ENCODE results near the gene NRG3.

NRG3 gene

DNA sequence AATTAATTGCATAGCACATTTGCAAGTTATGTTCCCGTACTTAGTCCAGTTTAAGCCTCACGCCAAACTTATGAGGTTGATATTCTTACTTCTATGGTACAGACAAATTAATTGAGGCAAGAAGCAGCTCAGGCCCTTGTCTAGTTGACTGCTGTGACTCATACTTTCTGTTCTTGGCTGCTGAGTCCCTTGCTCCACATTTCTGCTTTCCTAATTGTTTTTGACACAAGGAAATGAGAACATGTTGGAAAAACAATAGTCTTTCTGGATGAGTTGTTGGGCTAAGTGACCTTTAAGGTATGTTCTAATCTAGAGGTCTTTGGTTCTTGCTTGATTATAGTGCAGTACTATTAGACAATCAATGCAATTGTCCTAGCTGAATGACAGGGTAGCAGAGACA lies 331.8 kb downstream of the NRG3 start:
- in situ Hi-C loops (cut with MboI; ENCODE audit: low sequenced_read_pairs): no loop called here

DNA sequence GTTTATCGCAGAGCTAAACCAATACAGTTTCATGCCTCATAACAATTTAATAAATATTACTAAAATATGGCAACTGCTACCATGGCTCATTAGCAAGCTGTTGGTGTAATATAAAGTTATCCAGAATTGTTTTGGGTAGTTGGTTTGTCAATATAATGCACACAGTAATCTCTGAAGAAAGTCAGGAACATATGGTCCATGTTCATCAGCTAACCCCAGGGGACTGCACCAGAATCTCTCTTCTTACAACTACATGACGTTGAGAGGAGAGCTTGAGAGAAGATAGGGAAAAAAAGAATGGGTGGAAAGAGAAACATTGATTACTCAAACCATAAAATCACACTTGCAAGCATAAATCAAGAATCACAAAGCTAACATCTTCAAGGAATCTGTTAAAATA lies 333.7 kb downstream of the NRG3 start:
- in situ Hi-C loops (cut with MboI; ENCODE audit: low sequenced_read_pairs): no loop called here

DNA sequence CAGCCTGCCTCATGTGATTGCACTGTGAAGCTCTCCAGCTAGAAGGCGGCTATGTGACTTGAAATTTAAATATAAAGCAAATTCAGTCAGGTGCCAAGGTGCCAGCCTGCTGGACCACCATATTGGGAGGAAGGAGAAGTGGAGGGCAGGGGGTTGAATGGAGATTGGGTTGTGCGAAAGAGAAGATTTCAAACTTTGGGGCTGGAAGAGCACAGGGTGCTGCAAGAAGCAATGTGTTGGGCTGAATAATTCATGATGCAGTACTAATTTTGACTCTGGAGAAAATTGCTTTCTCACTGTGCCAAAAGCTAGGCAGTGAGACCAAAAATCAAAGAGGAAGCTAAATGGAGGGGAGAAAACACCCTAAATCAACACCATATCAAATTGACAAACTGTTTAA lies 335.3 kb downstream of the NRG3 start:
- in situ Hi-C loops (cut with MboI; ENCODE audit: low sequenced_read_pairs): no loop called here

DNA sequence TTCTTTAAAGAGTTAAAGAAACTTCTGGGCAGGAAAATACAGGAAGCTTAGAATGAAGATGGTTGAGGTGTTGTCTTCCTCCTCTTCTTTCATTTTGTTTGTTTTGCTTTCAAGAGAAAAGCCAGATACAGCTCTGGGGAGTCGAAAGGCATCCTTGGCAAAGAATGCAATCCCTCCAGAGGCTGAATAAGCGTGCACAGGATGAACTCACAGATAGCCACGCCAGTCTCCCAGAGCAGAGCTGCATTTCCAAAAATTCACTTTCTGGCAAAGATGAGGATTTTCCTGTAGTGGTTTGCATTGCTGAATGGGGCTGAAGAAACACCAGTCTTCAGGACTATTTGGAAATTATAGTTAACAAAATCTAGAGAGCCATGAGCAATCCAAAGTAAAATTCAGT lies 336.4 kb downstream of the NRG3 start:
- in situ Hi-C loops (cut with MboI; ENCODE audit: low sequenced_read_pairs): no loop called here

DNA sequence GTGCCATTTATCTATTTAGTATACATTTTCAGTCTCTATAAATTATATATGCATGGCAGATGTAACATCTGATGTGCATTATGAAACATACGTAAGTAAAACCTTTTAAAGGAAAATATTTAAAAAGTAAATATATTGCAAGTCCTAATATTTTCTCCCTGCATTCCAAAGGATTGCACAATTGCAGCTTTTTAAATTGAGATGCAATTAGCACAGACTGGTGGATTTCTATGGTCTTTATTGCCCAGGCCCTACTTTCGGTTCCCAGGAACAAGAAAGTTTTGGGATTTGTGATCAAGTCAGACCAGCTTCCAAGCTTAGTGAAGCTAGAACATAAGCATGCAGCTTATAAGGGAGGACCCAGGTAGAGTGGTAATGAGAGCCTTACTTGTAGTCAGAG lies 337.8 kb downstream of the NRG3 start:
- in situ Hi-C loops (cut with MboI; ENCODE audit: low sequenced_read_pairs): no loop called here

DNA sequence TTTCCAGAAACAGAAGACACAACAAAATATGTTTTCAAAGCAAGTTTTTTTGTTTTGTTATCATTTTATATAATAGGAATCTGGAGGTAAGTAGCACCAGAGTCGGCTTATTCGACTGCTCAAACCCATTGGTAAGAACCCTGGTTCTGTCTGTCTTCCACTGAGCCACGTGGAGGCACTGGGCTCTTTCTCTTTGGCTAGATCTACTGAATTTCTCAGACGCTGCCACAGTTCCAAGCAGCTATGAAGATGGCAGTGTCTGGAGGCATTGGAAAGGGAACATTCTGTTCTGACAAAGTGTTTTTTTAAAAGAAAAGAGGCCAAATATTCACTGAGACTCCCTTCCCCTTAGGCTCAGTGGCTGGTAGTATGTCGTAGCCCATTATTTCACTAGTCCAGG lies 338.8 kb downstream of the NRG3 start:
- in situ Hi-C loops (cut with MboI; ENCODE audit: low sequenced_read_pairs): no loop called here

DNA sequence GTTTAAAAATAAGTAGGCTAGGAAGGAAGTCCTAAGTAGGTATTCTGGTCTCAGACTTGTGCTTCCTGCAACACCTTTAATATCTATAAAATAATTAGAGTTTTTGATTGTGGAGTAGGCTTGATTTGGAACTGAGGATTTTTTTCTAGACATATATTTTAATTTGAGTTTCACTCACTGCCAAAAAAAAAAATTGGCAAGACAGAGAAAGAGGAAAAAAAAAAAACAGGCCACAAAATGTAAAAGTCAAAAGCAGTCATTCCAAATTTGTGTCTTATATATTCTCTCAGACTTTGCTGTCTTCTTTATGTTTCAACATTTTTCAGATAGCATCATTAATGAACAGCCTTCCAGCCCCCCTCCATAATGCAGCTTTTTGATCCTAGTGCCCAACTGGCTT lies 346.1 kb downstream of the NRG3 start:
- in situ Hi-C loops (cut with MboI; ENCODE audit: low sequenced_read_pairs): no loop called here

DNA sequence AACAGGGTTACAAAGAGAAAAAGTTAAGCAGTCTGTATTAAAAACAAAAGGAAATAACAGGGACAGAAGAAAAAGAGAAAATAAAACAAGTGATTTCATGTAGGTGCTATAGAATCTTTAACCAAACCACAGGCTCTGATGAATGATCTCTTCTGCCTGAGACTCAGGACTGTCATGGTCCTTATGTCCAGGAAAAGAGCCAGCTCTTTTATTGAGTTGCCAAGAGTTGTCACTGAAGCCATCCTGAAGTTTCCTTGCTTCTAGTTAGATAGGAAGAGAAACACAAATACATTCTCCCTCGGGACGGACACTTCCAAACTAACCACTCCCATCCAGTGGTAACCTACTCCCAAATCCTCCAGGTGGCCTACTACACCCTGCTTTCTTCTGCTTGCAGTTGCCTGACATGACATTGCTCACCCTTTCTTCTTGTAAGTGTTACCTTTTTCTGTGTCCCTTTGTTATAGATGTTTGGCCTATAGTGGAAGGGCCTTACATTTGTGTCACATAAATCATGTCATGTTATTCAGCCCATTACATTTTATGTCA lies 346.7 kb downstream of the NRG3 start:
- in situ Hi-C loops (cut with MboI; ENCODE audit: low sequenced_read_pairs): no loop called here

DNA sequence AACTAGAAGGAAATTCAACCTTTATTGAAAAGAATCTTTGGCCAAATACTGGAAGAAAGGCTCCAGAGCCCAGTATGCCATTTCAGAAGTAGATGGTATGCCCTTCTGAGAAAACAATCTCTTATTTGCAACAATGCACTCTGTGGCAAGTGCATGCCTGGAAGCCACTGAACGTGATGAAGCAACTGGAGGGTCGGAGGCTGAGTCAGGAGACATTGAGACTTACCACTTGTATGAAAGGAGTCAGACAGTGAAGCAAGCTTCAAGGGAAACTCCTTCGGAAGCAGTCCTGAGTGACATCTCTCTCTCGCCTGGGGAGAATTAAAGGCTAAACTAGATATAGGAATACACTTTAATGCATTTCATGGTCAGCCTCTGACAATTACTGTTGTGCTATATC lies 353.7 kb downstream of the NRG3 start:
- in situ Hi-C loops (cut with MboI; ENCODE audit: low sequenced_read_pairs): no loop called here

DNA sequence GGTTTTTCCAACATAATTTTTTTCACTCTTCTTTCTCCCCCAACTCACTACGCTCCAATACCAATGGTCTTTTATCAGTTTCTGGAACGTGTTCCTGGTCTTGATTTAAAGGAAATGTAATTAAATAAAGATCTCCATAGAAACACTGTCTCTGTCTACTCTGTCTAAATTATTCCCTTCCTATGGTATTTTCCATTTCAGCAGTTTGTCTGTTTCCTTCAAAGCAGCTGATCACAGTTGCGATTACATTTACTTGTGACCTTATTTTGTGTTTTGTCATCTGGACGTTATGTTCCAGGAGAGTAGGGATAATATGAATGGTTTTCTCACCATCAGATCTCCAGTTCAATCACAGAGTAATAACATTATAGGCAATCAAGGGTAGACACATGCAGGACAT lies 359.2 kb downstream of the NRG3 start:
- in situ Hi-C loops (cut with MboI; ENCODE audit: low sequenced_read_pairs): no loop called here

DNA sequence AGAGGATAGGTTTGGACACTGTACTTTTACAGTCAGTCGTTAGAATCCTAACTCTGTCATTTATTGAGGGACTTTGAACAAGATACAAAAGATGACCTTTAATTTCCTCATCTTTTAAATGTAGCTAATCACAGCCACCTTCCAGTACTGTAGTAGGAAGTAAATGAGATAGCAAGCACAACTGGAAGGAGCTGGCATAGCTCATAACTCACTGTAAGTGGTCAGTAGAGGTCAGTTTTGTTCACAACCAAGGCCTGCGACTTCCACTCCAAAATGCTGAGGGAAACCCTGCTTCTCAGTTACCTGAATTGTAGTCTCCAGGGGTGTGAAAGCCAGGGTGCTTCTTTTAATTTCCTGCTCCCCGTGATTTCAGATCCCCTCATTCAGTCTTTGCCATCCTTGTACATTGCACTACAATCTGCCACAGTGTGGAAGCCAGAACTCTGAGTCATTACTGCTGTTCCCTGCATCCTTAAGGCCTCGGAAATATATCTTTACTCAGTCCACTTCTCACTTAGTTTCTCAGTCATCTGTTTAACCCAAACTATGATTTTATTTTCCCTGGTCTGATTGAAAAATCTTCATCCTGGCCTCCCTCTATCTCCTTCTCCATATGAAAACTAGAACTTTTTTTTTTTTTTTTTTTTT lies 361.2 kb downstream of the NRG3 start:
- in situ Hi-C loops (cut with MboI; ENCODE audit: low sequenced_read_pairs): no loop called here

DNA sequence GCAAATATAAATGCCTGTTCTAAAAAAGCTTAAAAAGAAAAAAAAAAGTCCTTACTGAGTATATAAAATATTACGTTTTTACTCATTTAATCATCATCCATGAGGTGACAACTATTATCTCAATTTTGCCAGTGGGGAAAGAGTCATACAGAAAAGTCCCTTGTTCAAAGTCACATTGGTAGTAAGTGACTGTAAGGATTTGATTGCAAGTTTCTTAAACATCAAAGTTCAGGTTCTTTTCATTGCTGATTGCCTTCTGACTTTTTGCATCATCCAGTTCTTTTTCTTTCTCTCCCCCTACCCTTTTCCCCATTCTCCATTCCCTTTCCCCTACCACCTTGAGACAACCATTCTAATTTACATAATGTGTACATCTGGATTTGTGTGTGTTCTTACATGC lies 363.3 kb downstream of the NRG3 start:
- in situ Hi-C loops (cut with MboI; ENCODE audit: low sequenced_read_pairs): no loop called here

DNA sequence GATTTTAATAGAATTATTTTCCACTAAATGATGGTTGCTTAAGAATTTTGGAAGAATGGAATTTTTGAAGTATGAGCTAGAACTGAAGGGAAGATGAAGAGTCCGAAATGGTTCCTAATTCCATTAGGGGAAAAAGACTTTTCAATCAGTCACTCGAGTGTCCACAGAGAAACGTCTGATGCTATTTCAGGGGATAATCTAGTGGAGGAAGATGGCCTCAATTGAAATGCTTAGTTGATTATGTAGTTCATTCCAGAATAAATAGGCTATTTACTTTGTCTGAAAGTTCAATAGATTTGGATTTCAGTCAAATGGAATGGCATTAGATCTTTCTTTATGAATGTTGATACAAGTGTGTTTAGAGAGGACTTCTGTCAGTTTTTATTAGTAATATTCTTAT lies 365.4 kb downstream of the NRG3 start:
- in situ Hi-C loops (cut with MboI; ENCODE audit: low sequenced_read_pairs): no loop called here

DNA sequence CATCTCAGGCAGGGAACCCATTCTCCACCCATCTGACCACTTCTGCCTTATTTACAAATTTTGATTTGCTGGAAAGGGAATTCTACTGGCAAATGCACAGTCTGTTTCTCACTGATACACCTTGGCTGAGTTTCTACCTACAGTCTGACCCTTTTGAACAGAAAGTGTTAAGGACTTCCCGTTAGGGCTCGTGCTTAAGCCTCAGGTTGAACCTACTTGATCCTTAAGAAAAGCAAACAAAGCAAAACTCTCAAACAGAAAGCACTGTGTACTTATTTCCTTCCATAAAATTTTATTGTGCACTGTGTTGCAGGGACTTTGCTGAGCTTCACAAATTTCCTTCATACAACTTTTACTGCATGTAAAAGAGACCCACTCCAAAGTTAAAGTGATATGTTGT lies 367.8 kb downstream of the NRG3 start:
- in situ Hi-C loops (cut with MboI; ENCODE audit: low sequenced_read_pairs): no loop called here

DNA sequence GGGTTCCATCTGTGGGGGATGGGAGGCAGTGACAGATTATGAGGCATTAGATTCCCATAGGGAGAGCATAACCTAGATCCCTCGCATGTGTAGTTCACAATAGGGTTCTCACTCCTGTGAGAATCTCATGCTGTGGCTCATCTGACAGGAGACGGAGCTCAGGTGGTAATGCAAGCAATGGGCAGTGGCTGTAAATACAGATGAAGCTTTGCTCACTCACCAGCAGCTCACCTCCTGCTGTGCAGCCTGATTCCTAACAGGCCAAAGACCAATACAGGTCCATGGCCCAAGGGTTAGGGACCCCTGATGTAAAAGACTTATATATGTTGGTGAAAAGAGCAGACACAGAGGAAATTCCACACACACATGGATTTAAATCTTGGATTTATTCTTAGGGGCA lies 370.2 kb downstream of the NRG3 start:
- in situ Hi-C loops (cut with MboI; ENCODE audit: low sequenced_read_pairs): no loop called here

DNA sequence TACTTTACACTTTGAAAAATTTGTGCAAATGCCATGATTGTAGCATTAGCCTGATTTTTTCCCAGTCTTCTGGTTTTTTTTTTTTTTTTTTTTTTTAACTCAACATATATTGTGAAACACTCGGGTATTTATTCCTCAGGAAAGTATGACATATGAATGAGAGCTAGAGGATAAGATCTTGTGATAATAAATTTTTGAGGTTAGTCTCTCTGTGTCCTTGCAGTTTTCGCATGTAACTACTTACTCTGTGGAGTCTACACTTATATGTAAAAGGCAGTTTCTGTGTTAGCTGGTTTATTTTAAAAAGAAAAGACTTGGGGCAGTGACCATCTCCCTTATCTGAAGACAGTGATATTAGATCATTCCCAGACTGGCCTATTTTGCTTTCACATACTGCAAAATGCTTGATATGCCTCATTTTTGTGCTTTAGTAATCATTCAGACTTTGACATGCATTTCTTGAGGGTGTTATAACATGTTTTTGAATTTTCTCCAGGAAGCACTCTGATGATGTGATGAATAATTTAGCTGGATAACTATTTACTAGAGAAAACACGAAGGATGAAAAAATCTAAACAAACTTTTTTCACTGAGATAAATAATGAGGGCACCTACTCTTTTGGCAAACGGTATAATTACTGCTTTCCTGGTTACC lies 371.0 kb downstream of the NRG3 start:
- in situ Hi-C loops (cut with MboI; ENCODE audit: low sequenced_read_pairs): no loop called here

DNA sequence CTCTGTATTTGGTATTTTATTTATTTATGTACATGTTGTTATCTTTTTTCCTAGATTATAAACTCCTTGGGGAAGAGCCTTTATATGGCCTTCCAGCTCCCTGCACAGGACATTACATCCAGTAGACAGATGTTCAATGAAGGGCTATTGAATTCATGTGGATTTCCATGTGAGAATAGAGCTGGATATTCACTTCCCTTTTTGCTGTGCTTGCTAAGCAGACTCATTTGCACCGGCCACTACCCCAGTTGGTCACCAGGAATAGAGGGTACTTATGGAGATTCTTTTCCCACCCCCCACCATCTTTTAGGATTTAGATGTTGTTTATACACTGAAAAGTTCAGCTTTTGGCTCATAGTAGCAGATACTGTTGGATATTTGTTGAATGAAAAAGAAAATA lies 374.1 kb downstream of the NRG3 start:
- in situ Hi-C loops (cut with MboI; ENCODE audit: low sequenced_read_pairs): no loop called here

DNA sequence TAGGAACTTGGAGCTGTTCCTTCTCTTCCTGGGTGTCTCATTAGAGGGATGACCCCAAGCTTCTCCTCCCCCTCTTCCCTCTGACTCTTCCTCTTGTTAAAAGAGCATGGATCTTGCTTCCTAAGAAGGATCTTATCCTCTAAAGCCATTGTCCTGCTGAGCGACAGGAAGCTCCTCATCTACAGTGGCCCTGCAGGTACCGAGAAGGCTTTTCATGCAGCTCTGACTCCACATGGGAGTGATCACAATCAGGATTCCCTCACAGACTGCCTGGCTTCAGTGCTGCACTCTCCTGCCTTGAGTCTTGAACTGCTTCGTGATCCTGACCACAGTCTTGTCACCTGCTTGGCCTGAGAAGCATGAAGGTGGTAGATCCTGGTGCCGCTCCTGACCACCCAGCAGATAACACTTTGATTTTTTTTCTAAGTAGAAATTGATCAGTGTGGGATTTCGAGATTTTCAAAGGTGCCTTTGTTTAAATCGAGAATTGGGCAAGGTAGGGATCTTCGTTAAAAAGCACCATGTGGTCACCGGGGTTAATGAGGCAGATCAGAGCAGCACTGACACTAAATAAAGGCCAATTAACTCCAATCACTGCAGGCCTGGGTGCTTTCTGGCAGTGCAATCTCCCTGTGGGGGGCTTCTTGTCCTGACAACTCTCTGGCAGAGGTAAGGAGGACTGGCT lies 376.4 kb downstream of the NRG3 start:
- in situ Hi-C loops (cut with MboI; ENCODE audit: low sequenced_read_pairs): no loop called here

DNA sequence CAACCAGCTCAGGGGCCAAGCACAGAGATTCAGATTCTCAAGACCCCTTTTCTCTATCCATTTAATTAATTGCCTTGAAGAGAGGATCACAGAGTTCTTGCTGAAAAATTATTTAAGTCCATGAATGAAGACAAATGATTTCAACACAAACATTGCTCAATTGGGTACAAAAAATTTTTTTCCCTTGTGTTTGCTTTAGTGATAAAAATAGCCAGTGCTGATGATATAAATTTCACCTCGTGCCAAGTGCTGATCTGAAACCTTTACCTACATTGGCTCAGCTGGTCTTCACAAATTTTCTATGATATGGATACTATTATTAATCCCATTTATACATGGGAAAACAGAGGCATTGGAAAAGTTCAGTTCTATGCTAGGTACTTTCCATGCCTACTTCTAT lies 377.1 kb downstream of the NRG3 start:
- in situ Hi-C loops (cut with MboI; ENCODE audit: low sequenced_read_pairs): no loop called here

DNA sequence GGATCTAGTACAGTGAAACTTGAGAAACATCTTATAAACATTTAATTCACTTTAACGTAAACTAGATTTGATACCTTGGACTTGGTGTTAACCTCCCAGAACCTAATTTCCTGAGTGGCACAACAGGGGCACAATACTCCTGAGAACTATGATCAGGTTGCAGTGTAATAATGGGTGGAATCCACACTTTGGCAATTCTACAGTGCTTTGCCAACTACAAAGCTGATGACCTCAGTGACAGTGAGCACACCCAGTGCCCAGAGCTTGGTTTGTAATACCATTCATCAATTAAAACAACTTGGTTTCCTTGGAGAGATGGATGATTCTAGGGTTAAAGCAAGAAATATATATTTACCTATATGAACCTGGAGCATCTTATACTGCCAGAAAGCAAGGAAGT lies 379.2 kb downstream of the NRG3 start:
- in situ Hi-C loops (cut with MboI; ENCODE audit: low sequenced_read_pairs): no loop called here

DNA sequence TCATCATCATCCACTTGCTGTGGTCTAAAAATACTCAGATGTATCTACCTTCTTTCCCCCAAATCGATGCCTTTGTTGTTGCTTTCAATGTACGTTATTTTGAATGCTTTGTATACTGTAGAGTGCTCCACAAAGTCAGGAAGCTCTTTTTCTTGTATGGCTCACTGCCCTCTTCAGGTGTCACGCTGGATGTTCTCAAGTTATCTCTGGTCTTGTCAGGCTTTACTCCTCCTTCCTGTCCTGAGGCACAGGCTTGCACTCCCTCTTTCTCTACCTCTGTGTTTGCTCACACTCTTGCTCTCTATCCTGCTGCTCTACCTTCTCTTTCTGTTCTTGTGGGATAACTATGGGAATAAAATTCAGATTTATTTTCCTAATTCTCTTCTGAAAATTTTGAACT lies 381.3 kb downstream of the NRG3 start:
- in situ Hi-C loops (cut with MboI; ENCODE audit: low sequenced_read_pairs): no loop called here

DNA sequence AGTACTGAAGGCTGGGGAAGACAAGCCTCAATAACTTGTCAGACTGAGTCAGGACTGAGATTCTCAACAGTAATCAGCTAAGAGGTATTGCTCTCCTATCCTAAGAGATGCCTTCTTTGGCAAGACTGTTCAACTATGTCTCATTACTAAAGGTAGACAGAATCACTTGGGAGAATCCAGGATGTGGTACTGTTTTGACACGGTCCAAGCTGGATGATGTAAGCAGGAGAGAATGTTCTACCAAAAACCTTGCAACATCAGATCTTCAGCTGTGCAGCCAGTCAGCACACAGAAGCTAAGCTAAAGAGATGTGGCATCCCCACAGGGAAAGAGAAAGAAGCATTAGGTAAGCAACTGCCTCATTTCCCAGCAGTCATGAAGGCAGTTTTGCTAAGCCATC lies 391.4 kb downstream of the NRG3 start:
- in situ Hi-C loops (cut with MboI; ENCODE audit: low sequenced_read_pairs): no loop called here
